ENCODE results near the gene PUS7L. TPM values are rescaled to one million over a fixed set of nuclear protein-coding genes. Genes with fewer than 3 reads are reported as not detected.
A peak's percentile ranks its signal among the peaks of the same experiment; 100 is the strongest.
"Not testable (repeated sequence)": the region's sequence is repeated elsewhere in the genome, so short reads cannot be mapped to it uniquely, and the experiment has no call there.

Gene PUS7L
- total and polyA plus RNA-seq, 2 donors (not counting 1 experiment from before 2014, with no cell fraction given), result 2.6 to 23.5 TPM

GRCh38 chr12:43758247-43758727 lies 303 bp downstream of the PUS7L start:
- Histone ChIP-seq H3K9ac (ENCODE audit: low read length) (peak overlapping the region; percentile 85), H3K4me1 (ENCODE audit: control insufficient read depth in 2 of 2, insufficient read depth in 2 of 2, low read length in 2 of 2) (peaks cover 36 to 40% of the 10 kb centered on the region in 2 donors), H2AFZ (ENCODE audit: insufficient read depth, low read depth, low read length, poor library complexity, severe bottlenecking) (peak overlapping the region; percentile 95), H4K20me1 (ENCODE audit: control insufficient read depth, insufficient read depth, low read length, poor library complexity, severe bottlenecking) (peaks cover 15% of the 10 kb centered on the region), H3K36me3 (replicated peaks in 1 of 2; ENCODE audit: control extremely low read depth in 1 of 2, control insufficient read depth in 1 of 2, extremely low read depth in 1 of 2, insufficient read depth in 2 of 2, low read length in 1 of 2) (peaks cover 2% of the 10 kb centered on the region in 2 experiments), H3K27ac (ENCODE audit: low read length in 2 of 2) (peak overlapping the region; percentile 95 to 96), H3K79me2 (ENCODE audit: control insufficient read depth, insufficient read depth, low read length) (peaks cover 70% of the 10 kb centered on the region), H3K4me2 (replicated peaks; ENCODE audit: low read depth, low read length, poor library complexity, severe bottlenecking) (peak overlapping the region; percentile 76), H3K27me3 (replicated peaks in 1 of 4; ENCODE audit: control extremely low read depth in 1 of 4, control insufficient read depth in 3 of 4, insufficient read depth in 4 of 4, low read length in 3 of 4) (no peaks in the 10 kb centered on the region), H3K4me3 (ENCODE audit: control extremely low read depth in 1 of 5, extremely low read depth in 1 of 5, insufficient read depth in 1 of 5, low read depth in 2 of 5, low read length in 4 of 5) (peak overlapping the region; percentile 79 to 98 (median 92)), H3K9me3 (ENCODE audit: control extremely low read depth in 1 of 3, control insufficient read depth in 2 of 3, insufficient read depth in 1 of 3, low read length in 2 of 3) (no peaks in the 10 kb centered on the region)
- DNase-seq (no peak), ATAC-seq (ENCODE audit: low read depth) (peak; percentile 5)
- Mint-ChIP-seq H3K27me3 (no peaks in the 10 kb centered on the region), H3K9me3 (ENCODE audit: insufficient read depth) (no peaks in the 10 kb centered on the region), H3K27ac (peak overlapping the region; percentile 91), H3K4me3 (peak overlapping the region; percentile 97), H3K4me1 (peaks cover 71% of the 10 kb centered on the region)
- no peak for TF ChIP-seq CTCF (IDR thresholded peaks at IDR 0.05)
- TF ChIP-seq EZH2 (IDR thresholded peaks at IDR 0.05; ENCODE audit: borderline replicate concordance, insufficient read depth, low read depth, low read length, poor library complexity, severe bottlenecking), result no peak
- CTCF ChIA-PET, result interaction anchor here (0.8 to 1.5 kb wide), 2 partner anchors 49 to 124 kb away, joined by 3 to 10 read pairs; no protein-coding TSS in a partner anchor
- WGBS (ENCODE audit: insufficient coverage), result 0% methylated on average over 13 of the region's 18 CpGs
- POLR2A ChIA-PET, result interaction anchor here (0.6 to 3.0 kb wide), 4 partner anchors 48 to 1694 kb away, joined by 3 to 29 read pairs (median 4); partner anchors contain the start of gene TWF1
- intact Hi-C loops (cut with micrococcal nuclease), result loop anchor here (1.0 to 10.0 kb wide), 7 partner anchors 48 to 1519 kb away; partner anchors contain the start of genes ANO6, PPHLN1, TMEM117 and TWF1

- Mint-ChIP-seq H3K27me3 (no peaks in the 10 kb centered on the region), H3K9me3 (ENCODE audit: insufficient read depth) (no peaks in the 10 kb centered on the region), H3K4me1 (peaks cover 52% of the 10 kb centered on the region), H3K4me3 (no peak overlapping the region), H3K27ac (no peak overlapping the region)
- Histone ChIP-seq H3K9me3 (ENCODE audit: control extremely low read depth in 1 of 3, control insufficient read depth in 2 of 3, insufficient read depth in 1 of 3, low read length in 2 of 3) (no peaks in the 10 kb centered on the region), H3K27ac (ENCODE audit: low read length in 2 of 2) (no peak overlapping the region), H3K4me3 (ENCODE audit: control extremely low read depth in 1 of 5, extremely low read depth in 1 of 5, insufficient read depth in 1 of 5, low read depth in 2 of 5, low read length in 4 of 5) (no peak overlapping the region), H3K27me3 (replicated peaks in 1 of 4; ENCODE audit: control extremely low read depth in 1 of 4, control insufficient read depth in 3 of 4, insufficient read depth in 4 of 4, low read length in 3 of 4) (no peaks in the 10 kb centered on the region), H3K4me1 (ENCODE audit: control insufficient read depth in 2 of 2, insufficient read depth in 2 of 2, low read length in 2 of 2) (peaks cover 9 to 13% of the 10 kb centered on the region in 2 donors), H3K36me3 (replicated peaks in 1 of 2; ENCODE audit: control extremely low read depth in 1 of 2, control insufficient read depth in 1 of 2, extremely low read depth in 1 of 2, insufficient read depth in 2 of 2, low read length in 1 of 2) (peaks cover 2 to 3% of the 10 kb centered on the region in 2 experiments), H3K9ac (ENCODE audit: low read length) (no peak overlapping the region), H2AFZ (ENCODE audit: insufficient read depth, low read depth, low read length, poor library complexity, severe bottlenecking) (no peak overlapping the region), H3K4me2 (replicated peaks; ENCODE audit: low read depth, low read length, poor library complexity, severe bottlenecking) (no peak overlapping the region), H3K79me2 (ENCODE audit: control insufficient read depth, insufficient read depth, low read length) (peaks cover 29% of the 10 kb centered on the region), H4K20me1 (ENCODE audit: control insufficient read depth, insufficient read depth, low read length, poor library complexity, severe bottlenecking) (no peaks in the 10 kb centered on the region)
- ChIA-PET POLR2A (interaction anchor here (0.6 kb wide), 1 partner anchor 17 kb away, joined by 4 read pairs; no protein-coding TSS in a partner anchor), CTCF (no interaction called here)
- TF ChIP-seq EZH2 (IDR thresholded peaks at IDR 0.05; ENCODE audit: borderline replicate concordance, insufficient read depth, low read depth, low read length, poor library complexity, severe bottlenecking) (no peak), CTCF (IDR thresholded peaks at IDR 0.05) (no peak)
- WGBS (ENCODE audit: insufficient coverage), result 100% methylated on average over 1 of the region's 3 CpGs
- intact Hi-C loops (cut with micrococcal nuclease), result loop anchor here (10.0 kb wide), 1 partner anchor 1429 kb away; the partner anchor contains the start of genes PPHLN1 and ZCRB1
- DNase-seq (no peak), ATAC-seq (ENCODE audit: low read depth) (no peak)
Measured at GRCh38 chr12:43754015-43754414, 4.6 kb downstream of the PUS7L start.

GRCh38 chr12:43751360-43751759 lies 7.2 kb downstream of the PUS7L start:
- not testable (repeated sequence) for H3K79me2 ChIP-seq (ENCODE audit: control insufficient read depth, insufficient read depth, low read length)
- intact Hi-C loops (cut with micrococcal nuclease), result loop anchor here (10.0 kb wide), 1 partner anchor 1427 kb away; the partner anchor contains the start of genes PPHLN1 and ZCRB1
- no CpG with 5 or more reads among the region's 6 CpGs for WGBS (ENCODE audit: insufficient coverage)

More at GRCh38 chr12:43751360-43751759, 7.2 kb downstream of the PUS7L start:
- H3K36me3 ChIP-seq (replicated peaks in 1 of 2; ENCODE audit: control extremely low read depth in 1 of 2, control insufficient read depth in 1 of 2, extremely low read depth in 1 of 2, insufficient read depth in 2 of 2, low read length in 1 of 2); ATAC-seq (ENCODE audit: low read depth); H4K20me1 ChIP-seq (ENCODE audit: control insufficient read depth, insufficient read depth, low read length, poor library complexity, severe bottlenecking); H3K27ac ChIP-seq (ENCODE audit: low read length in 2 of 2); DNase-seq; POLR2A ChIA-PET; H2AFZ ChIP-seq (ENCODE audit: insufficient read depth, low read depth, low read length, poor library complexity, severe bottlenecking); H3K27ac Mint-ChIP-seq; H3K9me3 ChIP-seq (ENCODE audit: control extremely low read depth in 1 of 3, control insufficient read depth in 2 of 3, insufficient read depth in 1 of 3, low read length in 2 of 3); H3K27me3 ChIP-seq (replicated peaks in 1 of 4; ENCODE audit: control extremely low read depth in 1 of 4, control insufficient read depth in 3 of 4, insufficient read depth in 4 of 4, low read length in 3 of 4); H3K4me3 Mint-ChIP-seq; H3K4me2 ChIP-seq (replicated peaks; ENCODE audit: low read depth, low read length, poor library complexity, severe bottlenecking); H3K4me1 ChIP-seq (ENCODE audit: control insufficient read depth in 2 of 2, insufficient read depth in 2 of 2, low read length in 2 of 2); H3K9me3 Mint-ChIP-seq (ENCODE audit: insufficient read depth); H3K27me3 Mint-ChIP-seq; H3K4me3 ChIP-seq (ENCODE audit: control extremely low read depth in 1 of 5, extremely low read depth in 1 of 5, insufficient read depth in 1 of 5, low read depth in 2 of 5, low read length in 4 of 5); H3K9ac ChIP-seq (ENCODE audit: low read length); CTCF ChIA-PET: not testable (repeated sequence)
- peaks cover 32% of the 10 kb centered on the region for H3K4me1 Mint-ChIP-seq
